ENCODE data around the gene FHOD1.

The FHOD1 gene

DNA sequence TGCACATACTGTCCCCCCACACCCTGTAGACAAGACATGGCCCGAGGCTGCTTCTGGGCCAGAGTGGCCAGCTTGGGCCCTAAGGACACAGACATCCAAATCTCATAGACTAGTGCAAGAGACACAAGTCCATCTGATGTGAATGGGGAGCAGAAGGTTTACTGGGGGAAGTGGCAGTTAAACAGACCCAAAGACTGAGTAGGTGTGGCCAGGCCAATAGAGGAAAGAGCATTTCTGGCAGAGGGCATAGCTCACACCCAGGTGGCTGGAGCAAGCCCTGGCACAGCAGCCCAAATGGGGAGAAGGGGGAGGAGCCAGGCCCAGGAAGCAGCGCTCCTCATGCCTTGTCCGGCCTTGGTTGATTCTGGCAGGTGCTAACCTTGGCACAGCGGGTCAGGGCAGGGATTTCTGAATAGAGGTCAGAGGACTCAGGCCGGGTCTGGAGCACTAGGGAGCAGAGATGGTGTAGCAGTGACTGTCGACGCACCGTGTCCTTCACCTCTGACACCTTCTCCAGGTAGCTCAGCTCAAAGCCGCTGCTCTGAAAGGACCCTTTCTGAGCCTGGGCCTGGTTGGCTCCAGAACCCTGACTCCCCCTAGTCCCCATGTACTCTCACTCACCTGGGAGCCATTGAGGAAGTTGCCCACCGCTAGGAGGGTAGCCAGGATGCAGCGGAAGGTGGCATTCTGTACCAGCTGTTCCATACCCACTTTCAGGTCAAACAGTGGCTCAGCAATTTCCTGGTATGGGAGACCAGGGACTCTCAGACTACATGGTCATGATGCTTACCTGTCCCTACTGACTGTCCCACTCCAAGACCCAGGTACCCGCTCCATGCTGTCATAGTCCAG is 16.2 kb downstream of the FHOD1 start:
- no peak for DNase-seq (ENCODE audit: low spot score)

DNA sequence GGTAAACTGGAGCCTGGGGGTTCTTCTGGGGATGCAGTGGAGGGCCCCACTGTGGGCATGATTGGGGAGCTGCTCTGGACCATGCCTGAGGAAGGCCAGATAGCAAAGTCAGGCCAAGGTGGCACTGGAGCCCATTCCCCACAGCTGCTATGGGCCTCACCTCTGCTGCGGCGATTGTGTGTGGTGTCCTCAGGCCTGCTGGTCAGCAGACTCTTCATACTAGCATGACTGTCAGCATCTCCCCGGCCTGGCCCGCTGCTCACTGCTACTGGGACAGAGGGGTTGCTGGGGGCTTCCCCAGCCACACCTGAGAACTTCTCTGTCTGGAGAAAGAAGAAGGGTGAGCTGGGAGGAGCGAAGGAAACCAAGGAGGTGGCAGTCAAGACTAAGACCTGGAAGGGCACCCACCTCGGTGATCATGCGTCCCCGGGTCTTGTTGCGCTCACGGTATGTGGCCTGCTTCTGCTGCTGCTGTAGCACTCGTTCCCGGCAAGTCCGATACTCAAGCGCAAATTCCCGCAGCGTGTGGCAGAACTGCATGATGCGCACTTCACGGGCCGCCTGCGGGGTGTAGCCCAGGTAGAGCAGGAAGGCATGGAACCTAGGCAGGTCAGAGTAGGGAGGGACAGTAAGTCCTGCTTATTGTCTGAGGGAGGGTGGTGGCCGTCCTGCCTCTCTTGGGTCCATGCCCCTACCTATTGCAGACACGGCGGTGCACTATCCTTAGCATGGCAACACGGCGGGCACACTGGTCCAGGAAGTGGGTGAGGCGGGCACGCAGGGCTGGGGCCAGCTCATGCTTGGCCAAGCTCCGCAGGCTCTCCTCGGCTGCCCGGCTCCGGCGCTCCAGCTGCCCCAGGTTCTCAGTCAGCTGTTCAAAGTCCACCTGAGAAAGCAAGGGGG is 17.1 kb downstream of the FHOD1 start:
- DNase-seq (ENCODE audit: low spot score), result no peak

DNA sequence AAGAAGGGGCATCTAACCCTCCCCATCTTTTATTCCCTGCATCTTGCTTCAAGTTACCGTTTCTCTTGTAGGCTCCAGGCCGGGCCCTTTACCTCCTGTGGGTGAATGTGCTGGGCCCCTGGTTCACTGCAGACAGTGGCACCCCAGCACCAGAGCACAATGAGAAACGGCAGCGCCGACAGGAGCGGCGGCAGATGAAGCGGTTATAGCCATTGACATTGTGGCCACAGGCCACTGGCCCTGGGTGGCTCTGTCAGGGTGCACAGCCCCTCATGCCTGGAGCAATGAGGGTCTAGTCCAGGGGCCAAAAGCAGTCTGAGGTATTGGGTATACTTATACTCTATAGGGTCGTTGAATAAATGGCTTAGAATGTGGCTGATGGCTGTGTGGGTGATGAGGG is 18.4 kb downstream of the FHOD1 start:
- no peak for DNase-seq (ENCODE audit: low spot score)

DNA sequence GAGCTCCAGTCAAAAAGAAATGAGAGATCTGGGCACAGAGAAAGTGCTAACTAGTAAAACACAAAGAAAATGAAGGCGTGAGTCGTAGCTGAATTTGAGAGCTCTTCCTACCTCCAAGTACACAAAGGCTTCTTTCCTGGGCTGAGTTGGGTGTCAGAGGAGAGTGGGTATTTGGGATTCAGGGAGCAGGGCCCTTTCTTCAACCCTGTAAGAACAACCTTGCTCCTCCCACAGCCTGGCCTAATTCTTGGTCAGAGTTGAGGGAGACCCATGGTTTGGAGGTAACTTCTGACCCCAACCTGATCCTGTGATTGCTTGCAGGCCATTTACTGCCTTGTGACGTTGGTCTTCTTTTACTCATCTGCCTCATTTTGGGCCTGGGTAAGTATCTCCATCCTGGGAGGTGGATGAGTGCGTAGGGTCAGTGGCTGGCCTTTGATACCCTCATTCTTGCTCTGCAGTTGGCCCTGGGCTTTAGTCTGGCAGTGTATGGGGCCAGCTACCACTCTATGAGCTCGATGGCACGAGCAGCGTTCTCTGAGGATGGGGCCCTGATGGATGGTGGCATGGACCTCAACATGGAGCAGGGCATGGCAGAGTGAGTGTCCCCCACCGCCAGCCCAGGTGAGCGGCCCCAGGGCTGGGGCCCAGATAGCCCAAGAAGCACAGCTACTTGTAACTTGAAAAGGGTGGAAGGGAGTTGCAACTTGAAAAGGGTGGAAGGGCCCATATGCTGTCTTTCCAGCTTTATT is 19.1 kb downstream of the FHOD1 start:
- DNase-seq (ENCODE audit: low spot score), result no peak

DNA sequence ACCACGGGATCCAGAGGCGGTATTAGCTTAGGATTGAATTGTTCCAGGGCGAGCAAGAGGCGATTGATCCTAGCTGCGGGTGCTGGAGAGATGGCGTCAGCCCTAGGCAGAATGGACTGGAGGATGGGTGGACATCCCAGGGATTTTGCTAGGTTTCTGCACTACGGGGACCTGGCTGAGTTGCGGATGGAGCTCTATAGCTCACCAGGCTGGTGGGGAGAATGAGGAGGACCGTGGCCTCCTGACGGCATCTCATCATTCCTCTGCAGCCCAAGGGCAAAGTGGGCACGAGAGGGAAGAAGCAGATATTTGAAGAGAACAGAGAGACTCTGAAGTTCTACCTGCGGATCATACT is 19.7 kb downstream of the FHOD1 start:
- no peak for DNase-seq (ENCODE audit: low spot score)

DNA sequence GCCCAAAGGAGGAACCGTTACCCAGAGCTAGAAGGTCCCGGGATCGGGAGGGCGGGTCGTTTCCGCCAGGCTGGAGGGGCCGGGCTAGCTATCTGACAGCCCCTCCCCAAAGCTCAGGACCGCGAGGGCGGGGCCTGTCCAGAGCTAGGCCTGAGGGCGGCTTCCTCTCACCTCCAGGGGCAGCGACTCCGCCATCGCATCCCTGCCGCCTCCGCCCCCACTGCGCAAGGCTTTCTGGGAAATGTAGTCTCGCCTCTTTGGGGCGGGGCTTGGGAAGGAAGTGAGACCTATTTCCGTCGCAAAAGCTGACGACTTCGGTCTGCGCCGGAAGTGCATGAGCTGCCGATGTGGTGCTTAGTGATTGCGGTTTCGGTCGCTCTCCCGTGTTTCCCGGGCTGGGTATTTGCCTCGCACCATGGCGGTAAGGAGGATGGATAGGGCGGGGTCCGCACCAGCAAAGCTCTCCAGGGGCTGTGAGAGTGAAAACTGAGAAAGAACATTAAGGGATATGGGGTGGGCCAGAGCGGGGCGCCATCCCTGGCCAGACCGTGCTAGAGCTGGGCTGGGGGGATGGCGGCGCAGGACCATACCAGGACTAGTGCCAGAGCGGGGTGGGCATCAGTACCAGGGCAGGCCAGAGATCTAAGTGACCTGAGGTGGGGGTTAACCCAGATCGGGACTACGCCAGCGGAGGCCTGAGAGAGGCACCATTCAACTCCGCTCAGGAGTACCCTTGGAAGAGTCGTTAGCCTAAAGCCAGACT is 20.3 kb downstream of the FHOD1 start, which contains the start of gene TMEM208:
TSS of gene TMEM208 (plus strand) at position 327 of the 763 bp plus-strand sequence. CDS start at position 416, 89 bp downstream.
- peak; percentile 98 for DNase-seq (ENCODE audit: low spot score)

DNA sequence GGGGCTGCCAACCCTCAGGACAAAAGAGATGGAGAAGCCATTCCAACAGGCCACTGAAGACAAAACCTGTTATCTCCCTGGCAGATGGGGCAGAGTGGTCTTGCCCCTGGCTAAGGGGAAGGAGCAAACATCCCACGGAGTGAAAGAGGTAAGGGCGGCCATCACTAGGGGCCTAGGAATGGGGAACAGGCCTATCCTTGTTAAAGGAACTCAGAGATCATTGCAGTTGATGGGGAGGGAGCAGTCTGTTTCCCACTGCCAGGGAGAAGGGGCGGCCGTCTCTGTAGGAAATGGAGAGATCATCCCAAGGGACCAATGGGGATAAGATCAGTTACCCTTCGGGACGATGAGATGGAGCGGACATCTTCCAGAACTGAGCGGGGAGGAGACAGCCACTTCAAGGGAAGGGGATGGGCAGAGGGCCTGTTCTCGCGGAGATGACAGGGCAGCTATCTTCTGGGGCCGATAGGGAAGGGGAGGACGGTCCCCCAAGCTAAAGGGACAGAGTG is 20.9 kb downstream of the FHOD1 start:
- DNase-seq (ENCODE audit: low spot score), result no peak

DNA sequence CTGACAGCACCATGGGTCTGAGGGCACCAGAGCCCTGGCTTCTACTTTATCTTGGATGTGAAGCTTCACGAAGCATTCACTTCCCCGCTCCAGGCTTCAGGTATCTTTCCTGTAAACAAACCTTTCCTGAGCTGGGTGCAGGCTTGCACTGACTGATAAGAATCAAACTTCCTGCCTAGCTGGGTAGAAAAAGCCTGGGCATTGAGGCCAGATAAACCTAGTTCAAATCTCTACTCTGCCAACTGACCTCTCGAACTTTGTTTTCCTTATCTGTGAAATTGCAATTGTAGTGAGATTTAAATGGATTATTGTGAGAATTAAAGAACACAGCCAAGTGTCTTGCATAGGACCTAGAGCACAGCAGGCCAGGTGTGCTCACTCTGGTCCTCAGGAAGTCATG is 23.3 kb downstream of the FHOD1 start:
- no peak for DNase-seq (ENCODE audit: low spot score)

DNA sequence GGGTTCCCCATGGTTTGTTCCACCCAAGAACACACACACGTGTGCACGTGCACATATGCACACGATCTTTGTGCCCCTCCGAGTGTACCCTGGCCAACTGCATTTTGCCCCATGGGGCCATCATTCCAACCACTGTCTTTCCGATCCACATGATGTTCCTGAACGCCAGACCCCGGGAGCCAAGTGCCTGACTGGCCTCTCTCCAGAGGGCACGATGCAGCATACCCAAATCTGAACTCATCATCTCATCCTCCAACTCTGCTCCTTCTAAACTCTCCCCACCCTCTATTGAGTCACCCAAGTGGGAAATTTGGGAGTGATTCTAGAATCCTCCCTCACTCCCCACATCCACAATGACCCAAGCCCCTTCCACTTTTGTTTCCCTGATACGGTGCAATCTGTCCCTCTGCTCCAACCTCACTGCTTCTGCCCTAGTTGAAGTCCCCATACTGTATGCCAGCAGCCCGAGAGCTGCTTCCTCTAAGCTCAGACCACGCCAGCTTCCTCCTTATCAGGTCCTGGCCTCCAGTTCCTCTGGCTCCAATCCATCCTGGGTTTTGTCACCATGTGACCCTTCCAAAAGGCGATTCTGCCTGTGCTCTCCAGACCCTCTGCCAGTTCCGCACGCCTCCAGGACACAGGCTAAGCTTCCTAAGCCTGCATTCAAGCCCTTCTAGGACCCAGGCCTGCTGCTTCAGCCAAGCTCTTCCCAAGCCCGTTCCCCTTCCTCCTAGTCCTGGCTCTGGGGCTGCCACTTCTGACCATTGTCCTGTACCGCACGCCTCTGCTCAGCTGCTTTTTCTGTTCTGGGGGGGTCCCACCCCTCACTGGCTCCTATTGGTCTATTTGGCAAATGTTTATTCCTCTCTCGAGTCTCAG is 30.4 kb downstream of the FHOD1 start:
- DNase-seq (ENCODE audit: low spot score), result no peak

DNA sequence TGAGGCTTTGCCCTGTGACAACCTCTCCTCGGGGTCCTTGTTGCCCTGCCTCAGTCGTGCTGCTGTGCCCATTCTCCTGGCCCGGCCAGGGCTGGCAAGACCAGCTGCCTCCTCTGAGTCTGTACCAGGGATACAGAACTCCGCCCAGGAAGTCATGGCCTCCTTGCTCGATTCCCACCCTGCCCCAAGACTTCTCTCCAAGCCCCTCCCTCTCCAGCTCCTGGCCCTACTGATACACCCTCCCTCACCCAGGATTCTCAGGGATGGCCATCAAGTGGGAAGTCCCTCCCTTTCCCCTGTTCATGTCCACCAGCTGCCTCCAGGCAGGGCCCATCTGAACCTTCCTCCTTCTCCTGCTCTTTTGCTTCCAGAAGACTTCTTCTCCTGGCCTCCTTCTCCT is 31.6 kb downstream of the FHOD1 start:
- DNase-seq (ENCODE audit: low spot score), result no peak

DNA sequence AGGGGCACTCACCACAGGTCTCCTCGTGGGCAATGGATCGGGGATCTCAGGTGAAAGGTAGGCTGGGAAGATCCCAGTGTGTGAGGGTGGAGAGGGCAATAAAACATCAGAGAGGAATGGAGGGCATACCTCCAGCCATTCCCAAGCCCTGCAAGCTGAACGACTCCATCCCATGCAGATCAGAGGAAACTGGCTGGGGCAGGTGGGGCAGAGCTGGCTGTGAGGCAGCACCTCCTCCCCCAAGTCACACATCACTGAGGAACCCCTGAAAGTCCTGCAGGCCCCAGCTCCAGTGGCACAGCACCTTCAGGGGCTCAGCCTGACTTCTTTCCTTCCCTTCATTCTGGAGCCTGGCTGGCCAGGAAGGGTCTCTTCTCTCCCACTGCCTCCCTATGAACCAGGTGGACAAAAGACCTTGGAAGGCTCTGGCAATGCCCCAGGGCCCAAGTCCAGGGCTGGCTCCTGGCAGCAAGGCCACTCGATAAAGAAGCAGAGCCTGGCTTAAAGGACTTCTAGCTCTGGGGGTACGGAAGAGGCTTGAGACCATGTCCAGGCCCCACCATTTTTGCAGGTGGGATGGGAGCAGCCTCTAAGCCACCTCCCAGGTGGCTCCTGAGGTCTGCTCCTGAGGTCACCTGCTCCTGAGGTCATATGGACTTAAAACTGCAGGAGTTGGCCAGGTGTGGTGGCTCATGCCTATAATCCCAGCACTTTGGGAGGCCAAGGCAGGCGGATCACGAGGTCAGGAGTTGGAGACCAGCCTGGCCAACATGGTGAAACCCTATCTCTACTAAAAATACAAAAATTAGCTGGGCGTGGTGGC is 33.9 kb downstream of the FHOD1 start:
- DNase-seq (ENCODE audit: low spot score), result no peak

DNA sequence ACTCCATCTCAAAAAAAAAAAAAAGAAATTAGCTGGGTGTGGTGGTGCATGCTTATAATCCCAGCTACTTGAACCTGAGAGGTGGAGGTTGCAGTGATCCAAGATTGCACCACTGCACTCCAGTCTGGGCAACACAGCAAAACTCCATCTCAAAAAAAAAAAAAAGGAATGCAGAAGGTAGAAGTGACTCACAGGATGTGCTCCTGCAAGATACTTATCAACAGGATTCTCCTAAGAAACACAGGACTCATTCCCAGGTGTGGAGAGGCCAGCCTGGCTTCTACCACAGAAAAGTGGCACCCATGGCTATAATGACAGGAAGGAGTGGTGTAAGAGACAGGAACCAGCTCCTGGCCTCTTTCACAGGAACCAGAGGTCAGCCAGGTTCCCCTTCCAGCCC is 34.5 kb downstream of the FHOD1 start:
- no peak for DNase-seq (ENCODE audit: low spot score)

DNA sequence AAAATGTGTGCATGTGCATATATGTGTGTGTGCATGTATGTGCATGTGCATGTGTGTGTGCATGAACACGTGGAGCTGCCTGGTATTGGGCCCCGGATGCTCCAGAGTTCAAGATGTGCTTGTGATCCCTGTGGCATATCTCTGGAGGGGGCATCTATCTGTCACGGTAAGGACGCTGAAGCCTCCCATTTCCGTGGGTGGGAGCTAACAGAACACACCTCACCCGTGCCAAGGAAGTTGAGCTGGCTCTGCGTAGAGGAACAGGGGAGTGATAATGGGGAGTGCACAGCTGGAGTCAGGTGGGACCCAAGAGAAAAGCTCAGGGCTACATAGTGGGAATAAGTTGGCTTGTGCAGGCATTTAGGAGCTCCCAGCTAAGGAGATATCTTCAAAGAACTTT is 35.6 kb downstream of the FHOD1 start:
- DNase-seq (ENCODE audit: low spot score), result no peak

DNA sequence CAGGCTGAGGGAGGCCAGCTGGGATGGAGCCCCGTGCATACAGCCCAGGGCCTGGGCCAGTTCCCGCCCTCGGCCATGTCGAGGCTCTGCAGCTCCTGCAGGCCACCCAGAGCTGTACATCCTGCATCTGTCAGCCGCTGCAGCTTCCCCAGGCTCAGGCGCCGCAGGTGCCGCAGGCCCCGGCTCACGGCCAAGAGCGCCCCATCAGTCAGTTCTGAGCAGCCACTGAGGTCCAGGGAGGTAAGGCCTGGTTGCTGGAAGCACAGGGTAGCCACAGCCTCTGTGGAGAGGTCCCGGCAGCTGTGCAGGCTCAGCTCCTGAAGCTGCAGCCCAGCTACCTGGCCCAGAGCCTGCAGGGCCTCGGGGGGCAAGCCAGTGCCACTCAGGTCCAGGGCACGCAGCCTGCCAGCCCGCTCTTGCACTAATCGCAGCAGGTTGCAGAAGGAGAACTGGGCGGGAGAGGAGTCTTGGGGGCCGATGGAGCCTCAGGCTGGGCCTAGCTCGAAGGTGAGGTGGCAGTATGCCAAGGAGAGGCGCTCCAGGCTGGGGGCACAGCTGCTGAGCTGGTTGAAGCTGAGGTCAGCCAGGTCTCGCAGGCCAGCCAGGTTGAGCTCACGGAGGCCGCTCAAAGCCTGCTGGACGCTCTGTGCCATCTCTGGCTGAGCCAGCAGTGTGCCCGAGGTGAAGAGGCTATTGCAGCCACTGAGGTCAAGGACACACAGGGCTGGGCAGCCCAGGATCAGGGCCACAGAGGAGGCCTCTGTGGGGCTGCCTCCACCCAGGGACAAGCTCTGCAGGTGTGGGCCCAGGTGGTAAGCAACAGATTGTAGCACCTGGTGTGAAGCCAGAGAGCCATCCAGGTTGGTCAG is 37.0 kb downstream of the FHOD1 start:
- no peak for DNase-seq (ENCODE audit: low spot score)

DNA sequence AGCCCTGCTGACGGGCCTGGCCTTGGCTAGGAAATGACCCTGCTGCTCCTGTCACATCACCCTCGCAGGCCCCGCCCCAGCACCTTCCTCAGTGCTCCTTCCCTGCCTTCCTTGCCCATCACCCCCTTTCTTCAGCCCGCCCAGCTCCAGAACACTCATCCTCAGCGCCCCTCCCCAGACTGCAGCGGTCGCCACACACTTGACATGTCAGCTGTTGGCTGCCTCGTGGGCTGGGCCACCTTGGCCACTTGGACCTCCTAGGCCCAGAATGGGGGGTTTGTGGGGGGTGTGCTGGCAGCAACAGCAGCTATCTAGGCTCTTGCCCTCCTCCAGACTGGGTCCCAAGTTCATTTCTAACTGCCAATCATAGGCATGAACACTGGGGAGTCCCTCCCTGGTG is 37.7 kb downstream of the FHOD1 start:
- no peak for DNase-seq (ENCODE audit: low spot score)

DNA sequence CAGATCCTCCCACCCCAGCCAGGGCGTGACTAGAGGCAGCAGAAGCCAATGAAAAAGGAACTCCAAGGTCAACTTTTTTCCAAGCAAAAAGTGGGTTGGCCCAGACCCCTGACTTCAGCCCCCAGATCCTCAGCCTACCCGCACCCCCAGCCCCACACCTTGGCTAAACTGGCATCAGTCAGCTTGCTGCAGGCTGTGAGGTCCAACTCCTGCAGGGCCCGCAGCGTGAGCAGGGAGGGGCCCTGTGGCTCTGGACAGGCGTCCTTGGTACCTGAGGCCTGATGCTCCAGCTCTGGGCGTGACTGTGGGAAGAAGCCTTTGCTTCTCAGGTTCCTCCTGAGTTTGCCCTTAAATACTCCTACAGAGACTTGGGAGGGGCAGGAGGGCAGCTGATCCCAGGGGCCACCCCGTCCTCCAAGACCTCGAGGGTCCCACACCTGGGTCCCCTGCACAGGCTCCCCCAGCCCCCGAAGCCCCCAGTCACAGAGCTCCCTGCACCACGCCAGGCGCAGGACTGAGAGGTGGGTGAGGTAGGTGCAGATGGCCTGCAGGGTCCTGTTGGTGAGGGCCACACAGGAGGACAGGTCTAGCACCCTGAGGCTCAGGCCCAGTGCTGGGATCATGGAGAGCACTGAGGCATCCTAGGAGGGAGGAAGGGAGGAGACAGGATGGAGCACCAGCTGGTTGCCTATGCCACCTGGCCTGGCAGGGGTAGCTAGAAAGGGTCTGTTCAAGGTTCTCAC is 39.0 kb downstream of the FHOD1 start:
- no peak for DNase-seq (ENCODE audit: low spot score)

DNA sequence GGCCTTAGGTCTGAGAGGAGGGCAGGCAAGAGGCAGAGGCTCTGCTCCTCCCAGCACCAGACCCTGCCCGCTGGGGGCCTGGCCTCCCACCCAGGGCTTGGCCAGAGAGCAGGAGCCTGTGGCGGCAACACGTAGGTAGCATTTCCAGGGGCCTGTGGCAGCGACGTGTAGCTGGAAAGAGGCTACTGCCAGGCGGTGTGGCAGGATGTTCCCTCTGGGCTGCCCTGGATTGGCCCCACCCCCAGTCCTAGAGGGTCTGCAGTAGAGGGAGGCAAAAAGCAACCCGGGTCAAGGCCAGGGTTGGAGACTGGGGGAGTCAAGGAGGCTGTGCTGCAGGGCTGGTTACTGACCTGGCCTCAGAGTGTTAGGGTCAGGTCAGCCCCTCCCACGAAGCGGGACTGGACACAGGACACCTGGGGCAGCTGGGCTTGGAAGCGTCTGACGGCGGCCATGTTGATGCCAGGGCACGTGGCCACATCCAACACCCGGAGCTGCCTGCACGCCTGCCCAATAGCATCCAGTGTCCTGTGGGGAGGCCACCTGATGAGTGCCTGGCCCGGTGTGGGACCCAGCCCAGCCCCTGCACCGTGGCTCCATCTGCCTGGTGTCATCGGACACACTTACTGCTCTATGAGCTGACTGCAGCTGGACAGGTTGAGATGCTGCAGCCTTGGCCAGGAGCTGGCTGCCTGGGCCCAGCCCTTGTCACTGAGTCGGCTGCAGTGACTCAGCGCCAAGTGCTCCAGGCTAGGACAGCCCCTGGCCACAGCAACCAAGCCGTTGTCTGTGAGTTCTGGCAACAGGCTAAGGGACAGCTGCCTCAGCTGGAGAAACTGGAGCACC is 39.8 kb downstream of the FHOD1 start:
- peak; percentile 40 for DNase-seq (ENCODE audit: low spot score)

All from GM03348 (cell line).